ENCODE results near the gene ATOSB.
"Not testable (repeated sequence)": the region's sequence is repeated elsewhere in the genome, so short reads cannot be mapped to it uniquely, and the experiment has no call there.

DNA sequence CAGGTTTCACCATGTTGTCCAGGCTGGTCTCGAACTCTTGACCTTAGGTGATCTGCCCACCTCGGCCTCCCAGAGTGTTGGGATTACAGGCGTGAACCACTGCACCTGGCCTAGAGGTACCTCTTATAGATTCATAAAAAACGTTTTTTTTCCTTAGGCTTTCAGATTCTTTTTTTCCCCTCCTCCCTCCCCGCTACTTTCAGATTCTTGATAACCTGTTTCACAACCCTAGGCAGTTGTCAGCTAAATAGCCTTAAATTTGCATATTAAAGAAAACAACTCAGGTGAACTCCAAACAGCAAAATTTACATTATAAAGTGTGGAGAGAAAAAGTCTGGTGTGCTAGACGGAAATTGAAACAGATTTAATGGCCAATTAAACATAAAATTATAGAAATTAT lies 42.2 kb upstream of the ATOSB start:
- TF ChIP-seq, protein P1, sequence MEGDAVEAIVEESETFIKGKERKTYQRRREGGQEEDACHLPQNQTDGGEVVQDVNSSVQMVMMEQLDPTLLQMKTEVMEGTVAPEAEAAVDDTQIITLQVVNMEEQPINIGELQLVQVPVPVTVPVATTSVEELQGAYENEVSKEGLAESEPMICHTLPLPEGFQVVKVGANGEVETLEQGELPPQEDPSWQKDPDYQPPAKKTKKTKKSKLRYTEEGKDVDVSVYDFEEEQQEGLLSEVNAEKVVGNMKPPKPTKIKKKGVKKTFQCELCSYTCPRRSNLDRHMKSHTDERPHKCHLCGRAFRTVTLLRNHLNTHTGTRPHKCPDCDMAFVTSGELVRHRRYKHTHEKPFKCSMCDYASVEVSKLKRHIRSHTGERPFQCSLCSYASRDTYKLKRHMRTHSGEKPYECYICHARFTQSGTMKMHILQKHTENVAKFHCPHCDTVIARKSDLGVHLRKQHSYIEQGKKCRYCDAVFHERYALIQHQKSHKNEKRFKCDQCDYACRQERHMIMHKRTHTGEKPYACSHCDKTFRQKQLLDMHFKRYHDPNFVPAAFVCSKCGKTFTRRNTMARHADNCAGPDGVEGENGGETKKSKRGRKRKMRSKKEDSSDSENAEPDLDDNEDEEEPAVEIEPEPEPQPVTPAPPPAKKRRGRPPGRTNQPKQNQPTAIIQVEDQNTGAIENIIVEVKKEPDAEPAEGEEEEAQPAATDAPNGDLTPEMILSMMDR (IDR thresholded peaks at IDR 0.05), result not testable (repeated sequence)
- TF ChIP-seq ZFX (IDR thresholded peaks at IDR 0.05; ENCODE audit: borderline replicate concordance), result not testable (repeated sequence)

Measured in 22Rv1 (cell line).